HepG2 (cell line): ENCODE data around the gene IL6R. TPM values are rescaled to one million over a fixed set of nuclear protein-coding genes. Genes with fewer than 3 reads are reported as not detected.

Experiments used
- AHR ChIP-seq: IDR thresholded peaks from 2 replicates; pipeline ENCODE4 v1.6.1; 2018; ENCODE audit warnings: missing genetic modification reagents, missing compliant biosample characterization
- ATM ChIP-seq: fragments of 450-650 bp; IDR thresholded peaks from 2 replicates; pipeline ENCODE4 v1.7.1; 2017; ENCODE audit warnings: mild to moderate bottlenecking, borderline replicate concordance
- FUBP1 ChIP-seq: sonication (generic); formaldehyde crosslinking; IDR thresholded peaks from 2 replicates; pipeline ENCODE4 v1.5.1; 2020; ENCODE audit warnings: missing genetic modification reagents, mild to moderate bottlenecking, borderline replicate concordance
- HOXA5 ChIP-seq: sonication (generic); formaldehyde crosslinking; IDR thresholded peaks from 2 replicates; pipeline ENCODE4 v1.4.0; 2020; ENCODE audit warnings: missing genetic modification reagents
- KLF15 ChIP-seq: sonication (generic); formaldehyde crosslinking; IDR thresholded peaks from 2 replicates; pipeline ENCODE4 v1.8.1; 2023; ENCODE audit warnings: borderline replicate concordance, mild to moderate bottlenecking, inconsistent platforms, missing genetic modification reagents, mixed read lengths
- MATR3 ChIP-seq: sonication (generic); formaldehyde crosslinking; IDR thresholded peaks from 2 replicates; pipeline ENCODE4 v1.4.0; 2020; ENCODE audit warnings: missing genetic modification reagents
- MYC ChIP-seq: sonication (generic); formaldehyde crosslinking; IDR thresholded peaks from 2 replicates; pipeline ENCODE4 v1.9.0; 2021; ENCODE audit warnings: missing genetic modification reagents, borderline replicate concordance
- MYNN ChIP-seq: sonication (generic); formaldehyde crosslinking; IDR thresholded peaks from 2 replicates; pipeline ENCODE4 v1.4.0; 2020; ENCODE audit warnings: mild to moderate bottlenecking, low read depth, missing genetic modification reagents
- REXO4 ChIP-seq: sonication (generic); formaldehyde crosslinking; IDR thresholded peaks from 2 replicates; pipeline ENCODE4 v1.8.0; 2022; ENCODE audit warnings: missing genetic modification reagents, mild to moderate bottlenecking, borderline replicate concordance
- SIX1 ChIP-seq: sonication (generic); formaldehyde crosslinking; IDR thresholded peaks from 2 replicates; pipeline ENCODE4 v1.4.0; 2020; ENCODE audit warnings: missing genetic modification reagents, borderline replicate concordance
- TBX2 ChIP-seq: sonication (generic); formaldehyde crosslinking; IDR thresholded peaks from 2 replicates; pipeline ENCODE4 v1.5.0; 2020; ENCODE audit warnings: missing genetic modification reagents, mild to moderate bottlenecking, borderline replicate concordance
- TFDP1 ChIP-seq: IDR thresholded peaks from 2 replicates; pipeline ENCODE4 v1.6.1; 2016; ENCODE audit warnings: missing compliant biosample characterization, missing genetic modification reagents, borderline replicate concordance
- XBP1 ChIP-seq: sonication (generic); formaldehyde crosslinking; IDR thresholded peaks from 2 replicates; pipeline ENCODE4 v1.5.0; 2020; ENCODE audit warnings: missing genetic modification reagents
- ZGPAT ChIP-seq: IDR thresholded peaks from 2 replicates; pipeline ENCODE4 v1.6.1; 2016; ENCODE audit warnings: mild to moderate bottlenecking
- ZNF101 ChIP-seq: sonication (generic); formaldehyde crosslinking; IDR thresholded peaks from 2 replicates; pipeline ENCODE4 v1.4.0; 2020; ENCODE audit warnings: mild to moderate bottlenecking, low read depth, missing genetic modification reagents, borderline replicate concordance
- ZNF510 ChIP-seq: sonication (generic); formaldehyde crosslinking; IDR thresholded peaks from 2 replicates; pipeline ENCODE4 v1.4.0; 2020; ENCODE audit warnings: low read depth, mild to moderate bottlenecking, missing genetic modification reagents
- polyA plus RNA-seq, 8 experiments: library from polyadenylated mRNA; depleted of rRNA in 3 of 8; stranded (reverse) in 7 of 8; unstranded in 1 of 8; fragments of >200 nt; fragmentation: Illumina TruSeq in 4 of 8; extraction: Trizol in 4 of 8; gene quantifications; 2 replicates each; pipeline versions ENCODE4 v1.2.1 to v1.2.3, GENCODE V29; 2011 to 2016; ENCODE audit warnings: low read depth in 4 of 8, missing spikeins in 1 of 8, mixed read lengths in 1 of 8; ENCODE audit not compliant: insufficient read depth in 1 of 8
- total RNA-seq, 5 experiments: library from RNA; depleted of rRNA; stranded (reverse); fragments of >200 nt; fragmentation: Illumina TruSeq; extraction: Trizol; gene quantifications; 2 replicates each; pipeline ENCODE4 v1.2.3, GENCODE V29; 2016; ENCODE audit warnings: low read depth in 1 of 5
- TF ChIP-seq, protein P1 (sequence below): sonication (generic); formaldehyde crosslinking; IDR thresholded peaks from 2 replicates; pipeline ENCODE4 v1.4.0; 2020; ENCODE audit warnings: missing genetic modification reagents
- TF ChIP-seq, protein P2 (sequence below): sonication (generic); formaldehyde crosslinking; IDR thresholded peaks from 2 replicates; pipeline ENCODE4 v1.4.0; 2020; ENCODE audit warnings: missing genetic modification reagents
- TF ChIP-seq, protein P3 (sequence below): sonication (generic); formaldehyde crosslinking; IDR thresholded peaks from 2 replicates; pipeline ENCODE4 v1.8.0; 2022; ENCODE audit warnings: mild to moderate bottlenecking, missing genetic modification reagents

The IL6R gene
- total and polyA plus RNA-seq, 2 of the 13 experiments (the other 11 are each of a cell fraction or from before 2014, with no cell fraction given): 5.0 to 24.5 TPM

DNA sequence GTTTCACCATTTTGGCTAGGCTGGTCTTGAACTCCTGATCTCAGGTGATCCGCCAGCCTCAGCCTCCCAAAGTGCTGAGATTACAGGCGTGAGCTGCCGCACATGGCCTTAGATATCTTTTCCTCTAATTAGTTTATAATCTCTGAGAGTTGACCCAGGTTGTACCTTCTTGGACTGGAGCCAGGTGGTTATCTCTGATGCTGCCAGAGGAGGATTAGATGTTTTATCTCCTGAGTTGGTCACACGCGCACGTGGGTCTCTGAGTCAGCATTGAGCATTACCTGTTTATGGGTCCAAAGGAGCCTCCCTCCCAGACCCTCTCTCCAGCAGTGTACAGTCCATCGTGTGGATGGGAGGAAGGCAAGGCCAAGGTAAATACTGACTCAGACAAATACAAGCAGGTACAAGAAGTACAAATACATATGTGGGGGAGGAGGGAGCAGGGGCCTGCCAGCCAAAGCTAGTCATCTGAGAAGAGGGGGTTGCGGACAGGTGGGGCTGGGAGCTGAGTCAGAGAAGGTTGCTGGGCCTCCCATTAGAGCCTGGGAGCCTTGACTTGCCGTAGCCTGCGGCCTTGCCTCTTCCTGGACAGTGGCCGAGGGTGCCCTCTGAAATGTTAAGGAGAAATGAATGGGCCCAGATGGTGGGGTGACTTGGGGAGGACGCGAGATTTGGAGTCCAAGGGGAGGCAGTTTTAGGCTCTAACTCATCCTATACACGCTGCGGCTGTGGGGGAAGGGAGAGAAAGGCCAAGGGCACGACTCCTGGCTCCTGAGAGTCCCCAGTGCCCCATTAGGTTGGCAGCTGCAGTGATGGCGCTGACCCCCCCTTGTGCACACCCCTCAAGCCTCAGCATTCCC, 13.1 kb downstream of the IL6R start (continued):
- TF ChIP-seq KLF15 (no peak), ZNF510 (CRISPR knock-in tag) (0 out of 2 replicates have a peak, but pooled peaks have one; percentile 42), ATM (no peak), SIX1 (peak; percentile 73; the same call in 1 of the 2 replicates), TFDP1 (peak; percentile 65; the same call in 1 of the 2 replicates), AHR (peak; percentile 52; the same call in 1 of the 2 replicates), REXO4 (CRISPR knock-in tag) (no peak), MATR3 (CRISPR knock-in tag) (no peak), TBX2 (CRISPR knock-in tag) (peak; percentile 97), FUBP1 (CRISPR knock-in tag) (no peak; the same call in 1 of the 2 replicates), MYNN (CRISPR knock-in tag) (0 out of 2 replicates have a peak, but pooled peaks have one; percentile 38), HOXA5 (0 out of 2 replicates have a peak, but pooled peaks have one; percentile 27), ZNF101 (peak; percentile 26; the same call in 1 of the 2 replicates), ZGPAT (CRISPR knock-in tag) (peak; percentile 97), XBP1 (peak; percentile 22; the same call in 1 of the 2 replicates), MYC (CRISPR knock-in tag) (peak; percentile 68; the same call in 1 of the 2 replicates)
- TF ChIP-seq, protein P1, sequence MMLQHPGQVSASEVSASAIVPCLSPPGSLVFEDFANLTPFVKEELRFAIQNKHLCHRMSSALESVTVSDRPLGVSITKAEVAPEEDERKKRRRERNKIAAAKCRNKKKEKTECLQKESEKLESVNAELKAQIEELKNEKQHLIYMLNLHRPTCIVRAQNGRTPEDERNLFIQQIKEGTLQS: peak; percentile 95
- TF ChIP-seq, protein P2, sequence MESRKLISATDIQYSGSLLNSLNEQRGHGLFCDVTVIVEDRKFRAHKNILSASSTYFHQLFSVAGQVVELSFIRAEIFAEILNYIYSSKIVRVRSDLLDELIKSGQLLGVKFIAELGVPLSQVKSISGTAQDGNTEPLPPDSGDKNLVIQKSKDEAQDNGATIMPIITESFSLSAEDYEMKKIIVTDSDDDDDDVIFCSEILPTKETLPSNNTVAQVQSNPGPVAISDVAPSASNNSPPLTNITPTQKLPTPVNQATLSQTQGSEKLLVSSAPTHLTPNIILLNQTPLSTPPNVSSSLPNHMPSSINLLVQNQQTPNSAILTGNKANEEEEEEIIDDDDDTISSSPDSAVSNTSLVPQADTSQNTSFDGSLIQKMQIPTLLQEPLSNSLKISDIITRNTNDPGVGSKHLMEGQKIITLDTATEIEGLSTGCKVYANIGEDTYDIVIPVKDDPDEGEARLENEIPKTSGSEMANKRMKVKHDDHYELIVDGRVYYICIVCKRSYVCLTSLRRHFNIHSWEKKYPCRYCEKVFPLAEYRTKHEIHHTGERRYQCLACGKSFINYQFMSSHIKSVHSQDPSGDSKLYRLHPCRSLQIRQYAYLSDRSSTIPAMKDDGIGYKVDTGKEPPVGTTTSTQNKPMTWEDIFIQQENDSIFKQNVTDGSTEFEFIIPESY (CRISPR knock-in tag): 0 out of 2 replicates have a peak, but pooled peaks have one; percentile 21
- TF ChIP-seq, protein P3, sequence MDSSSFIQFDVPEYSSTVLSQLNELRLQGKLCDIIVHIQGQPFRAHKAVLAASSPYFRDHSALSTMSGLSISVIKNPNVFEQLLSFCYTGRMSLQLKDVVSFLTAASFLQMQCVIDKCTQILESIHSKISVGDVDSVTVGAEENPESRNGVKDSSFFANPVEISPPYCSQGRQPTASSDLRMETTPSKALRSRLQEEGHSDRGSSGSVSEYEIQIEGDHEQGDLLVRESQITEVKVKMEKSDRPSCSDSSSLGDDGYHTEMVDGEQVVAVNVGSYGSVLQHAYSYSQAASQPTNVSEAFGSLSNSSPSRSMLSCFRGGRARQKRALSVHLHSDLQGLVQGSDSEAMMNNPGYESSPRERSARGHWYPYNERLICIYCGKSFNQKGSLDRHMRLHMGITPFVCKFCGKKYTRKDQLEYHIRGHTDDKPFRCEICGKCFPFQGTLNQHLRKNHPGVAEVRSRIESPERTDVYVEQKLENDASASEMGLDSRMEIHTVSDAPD (CRISPR knock-in tag): peak; percentile 84; the same call in 1 of the 2 replicates
